Activated CD8-positive, alpha-beta T cell treated with anti-CD3 and anti-CD28 coated beads for 36 hours (primary cell): ENCODE data around the gene INKA2. TPM values are rescaled to one million over a fixed set of nuclear protein-coding genes. Genes with fewer than 3 reads are reported as not detected.

ENCODE experiments used
- ATAC-seq: fragments of 200-7000 bp; cut with Tn5 transposase; one replicate; pipeline ENCODE4 v1.10.0; 2021; ENCODE audit warnings: mild to moderate bottlenecking, moderate library complexity
- CTCF ChIA-PET: fragments of 350-600 bp; sonication (Branson Sonifier 250); formaldehyde crosslinking; loops from one replicate; lab custom pipeline; 2021; ENCODE audit warnings: antibody characterized with exemption; lab: Charles Lee
- POLR2A ChIA-PET: fragments of 350-600 bp; sonication (Branson Sonifier 250); formaldehyde crosslinking; loops from one replicate; lab custom pipeline; 2021; ENCODE audit warnings: antibody characterized with exemption; lab: Charles Lee
- DNase-seq: peaks from one replicate; pipeline ENCODE4 v3.0.0-alpha.2; 2020
- H3K27ac Mint-ChIP-seq: one replicate; pipeline ENCODE4 v1.8.0; 2021; ENCODE audit warnings: mild to moderate bottlenecking, mixed read lengths
- H3K27me3 Mint-ChIP-seq: one replicate; pipeline ENCODE4 v1.8.0; 2021; ENCODE audit warnings: mixed read lengths
- H3K36me3 Mint-ChIP-seq: one replicate; pipeline ENCODE4 v1.8.0; 2021; ENCODE audit warnings: low read depth, mixed read lengths
- H3K4me1 Mint-ChIP-seq: one replicate; pipeline ENCODE4 v1.8.0; 2021; ENCODE audit warnings: low read depth, mixed read lengths
- H3K4me3 Mint-ChIP-seq: one replicate; pipeline ENCODE4 v1.8.0; 2021; ENCODE audit warnings: mild to moderate bottlenecking, moderate library complexity, mixed read lengths
- H3K9me3 Mint-ChIP-seq: one replicate; pipeline ENCODE4 v1.8.0; 2021; ENCODE audit warnings: mixed read lengths
- intact Hi-C: fragments of 100-400 bp; cut with micrococcal nuclease; formaldehyde crosslinking; loops from one replicate; pipeline ENCODE4 v1.10.0; 2022
- total RNA-seq, 2 experiments: library from RNA; stranded (reverse); gene quantifications; one replicate each; pipeline ENCODE4 v1.2.3, GENCODE V29; 2021
- TF ChIP-seq, protein P1 (sequence below): fragments of 200-600 bp; IDR thresholded peaks from one replicate; pipeline ENCODE4 v1.8.0; 2022; ENCODE audit warnings: antibody characterized with exemption, mild to moderate bottlenecking

Gene INKA2
- total RNA-seq, 2 experiments from 2014 or later = 1.7 to 2.3 TPM

DNA sequence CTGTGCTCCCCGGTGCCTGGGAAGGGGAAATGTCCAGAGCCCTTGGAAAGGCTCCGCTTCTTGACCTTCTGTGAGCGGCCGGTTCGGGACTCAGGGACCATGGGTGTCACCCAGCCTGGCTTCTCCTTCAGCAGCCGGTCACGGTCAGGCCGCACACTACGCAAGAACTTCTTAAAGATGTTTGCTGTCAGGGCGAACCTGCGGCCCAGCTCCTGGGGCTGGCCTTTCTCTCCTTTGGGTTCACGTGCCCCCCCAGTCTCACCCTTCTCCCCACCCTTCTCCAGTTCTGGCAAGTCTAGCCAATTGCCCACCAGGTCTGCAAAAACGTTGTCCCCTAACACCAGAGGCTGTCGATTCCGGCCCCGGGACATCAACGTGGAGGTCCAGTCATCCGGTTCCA, 12.1 kb downstream of the INKA2 start:
- Mint-ChIP-seq H3K27me3 (no peaks in the 10 kb centered on the region), H3K27ac (no peak overlapping the region), H3K4me1 (peaks cover 9% of the 10 kb centered on the region), H3K4me3 (no peak overlapping the region), H3K9me3 (no peaks in the 10 kb centered on the region), H3K36me3 (no peaks in the 10 kb centered on the region)
- TF ChIP-seq, protein P1, sequence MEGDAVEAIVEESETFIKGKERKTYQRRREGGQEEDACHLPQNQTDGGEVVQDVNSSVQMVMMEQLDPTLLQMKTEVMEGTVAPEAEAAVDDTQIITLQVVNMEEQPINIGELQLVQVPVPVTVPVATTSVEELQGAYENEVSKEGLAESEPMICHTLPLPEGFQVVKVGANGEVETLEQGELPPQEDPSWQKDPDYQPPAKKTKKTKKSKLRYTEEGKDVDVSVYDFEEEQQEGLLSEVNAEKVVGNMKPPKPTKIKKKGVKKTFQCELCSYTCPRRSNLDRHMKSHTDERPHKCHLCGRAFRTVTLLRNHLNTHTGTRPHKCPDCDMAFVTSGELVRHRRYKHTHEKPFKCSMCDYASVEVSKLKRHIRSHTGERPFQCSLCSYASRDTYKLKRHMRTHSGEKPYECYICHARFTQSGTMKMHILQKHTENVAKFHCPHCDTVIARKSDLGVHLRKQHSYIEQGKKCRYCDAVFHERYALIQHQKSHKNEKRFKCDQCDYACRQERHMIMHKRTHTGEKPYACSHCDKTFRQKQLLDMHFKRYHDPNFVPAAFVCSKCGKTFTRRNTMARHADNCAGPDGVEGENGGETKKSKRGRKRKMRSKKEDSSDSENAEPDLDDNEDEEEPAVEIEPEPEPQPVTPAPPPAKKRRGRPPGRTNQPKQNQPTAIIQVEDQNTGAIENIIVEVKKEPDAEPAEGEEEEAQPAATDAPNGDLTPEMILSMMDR = no peak
- DNase-seq = no peak
- no peak for ATAC-seq
- ChIA-PET CTCF (interaction anchor here (3.2 kb wide), 1 partner anchor 12 kb away, joined by 19 read pairs; no protein-coding TSS in a partner anchor), POLR2A (interaction anchor here (1.2 to 3.4 kb wide), 2 partner anchors 8 to 11 kb away, joined by 3 to 11 read pairs; no protein-coding TSS in a partner anchor)
- intact Hi-C loops = no loop called here

DNA sequence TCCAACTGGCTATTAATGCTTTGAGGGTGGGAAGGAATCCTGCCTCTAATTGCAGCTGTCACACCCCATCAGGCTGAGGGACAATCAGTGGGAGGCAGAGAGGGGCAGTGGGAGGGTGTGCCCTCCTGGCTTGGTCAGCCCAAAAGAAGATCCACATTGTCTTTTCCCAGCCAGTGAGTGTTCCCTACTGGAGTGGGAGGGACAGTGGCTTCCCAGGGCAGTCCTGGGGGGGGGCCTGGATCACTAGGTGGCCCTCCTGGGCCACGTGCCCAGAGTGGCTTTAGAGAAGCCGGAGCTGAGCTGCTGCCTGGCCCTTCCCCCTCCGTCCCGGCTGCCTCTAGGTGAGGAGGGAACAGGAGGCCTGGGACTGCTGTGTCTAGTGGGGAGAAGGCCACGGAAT, 14.0 kb downstream of the INKA2 start:
- H3K9me3 Mint-ChIP-seq = no peaks in the 10 kb centered on the region
- H3K4me1 Mint-ChIP-seq = peaks cover 12% of the 10 kb centered on the region
- no peak overlapping the region for H3K27ac Mint-ChIP-seq
- ChIA-PET CTCF (interaction anchor here (1.1 kb wide), 1 partner anchor 508 kb away, joined by 3 read pairs; no protein-coding TSS in a partner anchor), POLR2A (interaction anchor here (0.7 kb wide), 1 partner anchor 10 kb away, joined by 3 read pairs; no protein-coding TSS in a partner anchor)
- TF ChIP-seq, protein P1 = no peak
- intact Hi-C loops = no loop called here
- H3K36me3 Mint-ChIP-seq = no peaks in the 10 kb centered on the region
- H3K4me3 Mint-ChIP-seq = no peak overlapping the region
- DNase-seq = no peak
- H3K27me3 Mint-ChIP-seq = no peaks in the 10 kb centered on the region
- ATAC-seq = no peak

DNA sequence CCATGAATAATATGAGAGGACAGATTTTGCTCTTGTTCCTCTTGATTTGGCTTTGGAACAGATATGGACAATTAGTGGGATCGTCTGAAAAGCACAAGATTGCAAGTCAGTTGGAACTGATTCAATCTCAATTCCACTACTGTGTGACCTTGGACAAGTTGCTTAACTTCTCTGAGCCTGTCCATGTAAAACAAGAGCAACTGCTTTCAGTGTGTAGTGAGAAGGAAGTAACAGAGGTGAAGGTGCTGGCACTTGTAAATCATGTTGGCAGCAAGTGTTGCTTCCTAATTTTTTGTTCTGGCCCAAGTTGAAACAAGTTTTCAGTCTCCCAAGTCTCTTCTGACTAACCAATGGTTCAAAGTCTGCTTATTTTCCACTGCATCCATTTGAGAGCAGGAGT, 15.3 kb downstream of the INKA2 start:
- no peak overlapping the region for H3K27ac Mint-ChIP-seq
- ChIA-PET POLR2A (no interaction called here), CTCF (no interaction called here)
- ATAC-seq = no peak
- H3K27me3 Mint-ChIP-seq = no peaks in the 10 kb centered on the region
- H3K4me1 Mint-ChIP-seq = peaks cover 12% of the 10 kb centered on the region
- no peak for DNase-seq
- intact Hi-C loops = no loop called here
- no peaks in the 10 kb centered on the region for H3K36me3 Mint-ChIP-seq
- no peak overlapping the region for H3K4me3 Mint-ChIP-seq
- no peaks in the 10 kb centered on the region for H3K9me3 Mint-ChIP-seq
- TF ChIP-seq, protein P1 = no peak

DNA sequence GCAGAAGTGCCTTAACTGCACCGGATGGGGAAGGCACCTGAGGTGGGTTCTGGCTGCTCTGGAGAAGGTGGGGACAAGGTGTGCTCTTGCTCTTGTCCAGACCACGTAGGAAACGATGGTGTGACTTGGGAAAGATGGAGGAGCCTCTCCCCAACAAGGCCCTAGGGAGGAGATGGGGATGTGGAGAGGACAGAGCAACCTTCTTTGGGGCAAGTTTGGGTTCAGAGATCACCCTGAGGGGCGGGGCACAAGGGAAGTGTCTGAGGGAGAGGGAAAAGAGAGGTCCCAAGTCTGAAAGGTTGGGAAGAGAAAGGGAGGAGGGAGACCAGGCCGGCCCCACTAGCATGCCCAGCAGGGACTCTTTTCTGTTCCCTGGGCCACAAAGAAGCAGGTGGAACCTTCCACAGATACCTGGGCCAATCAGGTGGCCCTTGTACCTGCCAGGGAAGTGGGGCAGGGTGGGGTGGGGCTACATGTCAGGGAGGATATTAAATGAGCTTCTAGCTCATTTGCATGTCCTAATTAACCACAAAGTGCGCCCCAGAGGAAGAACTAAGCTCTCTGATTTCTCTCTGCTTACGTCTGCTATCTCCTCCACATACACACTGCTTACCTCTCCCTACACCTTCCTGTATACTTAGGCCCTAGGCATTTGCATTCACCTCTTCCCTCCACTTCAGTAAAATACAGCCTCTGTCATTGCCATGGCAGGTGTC, 15.9 kb downstream of the INKA2 start:
- Mint-ChIP-seq H3K4me3 (no peak overlapping the region), H3K27me3 (no peaks in the 10 kb centered on the region), H3K27ac (no peak overlapping the region), H3K9me3 (no peaks in the 10 kb centered on the region), H3K4me1 (peaks cover 12% of the 10 kb centered on the region), H3K36me3 (no peaks in the 10 kb centered on the region)
- CTCF ChIA-PET = no interaction called here
- POLR2A ChIA-PET = interaction anchor here (0.7 to 1.3 kb wide), 2 partner anchors 32 to 217 kb away, joined by 3 to 4 read pairs; partner anchors contain the start of gene DDX20
- ATAC-seq (no peak), DNase-seq (no peak)
- intact Hi-C loops = no loop called here
- TF ChIP-seq, protein P1 = no peak
